Nucleus accumbens (tissue), 56 donors: ENCODE data around the gene PDLIM4.

Source experiments
- DNase-seq, 56 donors: peaks; one replicate each; lab custom pipeline; 2025; lab: John Stamatoyannopoulos, UW

The PDLIM4 gene

GRCh38 chr5:132299917-132300316 lies 42.4 kb downstream of the PDLIM4 start:
- DNase-seq, result no peak

GRCh38 chr5:132300577-132301343 lies 43.3 kb downstream of the PDLIM4 start:
- no peak for DNase-seq

GRCh38 chr5:132301344-132302271 lies 44.1 kb downstream of the PDLIM4 start:
- DNase-seq, result no peak

- no peak for DNase-seq
These were observed 44.9 kb downstream of the PDLIM4 start for GRCh38 chr5:132302413-132302812.

- DNase-seq, result no peak
These were observed 46.1 kb downstream of the PDLIM4 start for GRCh38 chr5:132303589-132303988.

- no peak for DNase-seq
These were observed 47.9 kb downstream of the PDLIM4 start for GRCh38 chr5:132305420-132305819.

- DNase-seq, result no peak
These were observed 51.2 kb downstream of the PDLIM4 start for GRCh38 chr5:132308701-132309100.

- DNase-seq, result no peak
These were observed 52.2 kb downstream of the PDLIM4 start for GRCh38 chr5:132309679-132310078.

GRCh38 chr5:132310141-132310834 lies 52.8 kb downstream of the PDLIM4 start:
- peak in 11 of 56 donors; percentile 13 to 35 (median 20) for DNase-seq

DNA sequence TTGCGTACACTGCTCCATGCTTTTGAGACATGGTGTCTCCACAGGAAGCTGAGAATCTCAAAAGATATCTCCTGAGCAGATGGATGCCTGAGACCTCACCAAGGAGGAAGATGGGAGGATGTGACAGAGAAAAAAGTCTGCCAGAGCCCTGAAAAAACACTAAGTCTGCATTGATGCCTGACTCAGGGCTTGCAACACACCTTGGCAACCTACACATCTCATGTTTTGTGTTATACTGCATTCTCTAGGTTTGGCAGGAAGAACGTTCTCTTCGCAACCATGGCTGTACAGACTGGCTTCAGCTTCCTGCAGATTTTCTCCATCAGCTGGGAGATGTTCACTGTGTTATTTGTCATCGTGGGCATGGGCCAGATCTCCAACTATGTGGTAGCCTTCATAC lies 55.9 kb downstream of the PDLIM4 start:
- DNase-seq, result no peak

- DNase-seq, result no peak
These were observed 56.5 kb downstream of the PDLIM4 start for GRCh38 chr5:132313961-132314432.

- DNase-seq, result no peak
These were observed 58.1 kb downstream of the PDLIM4 start for GRCh38 chr5:132315529-132316067.

DNA sequence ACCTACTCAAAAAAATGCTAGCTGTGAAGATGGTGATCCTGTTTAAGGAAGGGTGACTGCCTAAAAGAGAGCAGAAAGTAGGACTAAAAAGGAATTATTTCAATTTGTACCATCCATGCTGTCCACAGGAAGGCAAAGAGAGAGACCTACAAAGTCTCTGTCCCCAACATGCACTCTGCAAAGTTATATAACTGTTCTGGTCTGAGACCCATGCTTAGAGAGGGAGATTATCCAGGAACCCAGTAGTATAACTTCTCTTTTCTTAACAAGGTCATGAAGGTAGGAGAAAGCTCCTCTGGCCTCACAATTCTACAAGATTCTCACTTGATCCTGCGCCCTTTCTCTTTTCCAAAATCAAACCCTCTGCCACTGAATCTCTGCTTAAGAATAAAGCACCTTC lies 62.5 kb downstream of the PDLIM4 start:
- DNase-seq, result no peak

- no peak for DNase-seq
These were observed 63.7 kb downstream of the PDLIM4 start for GRCh38 chr5:132321109-132321721.

- no peak for DNase-seq
These were observed 64.8 kb downstream of the PDLIM4 start for GRCh38 chr5:132322266-132322665.
